GM21367 (cell line): ENCODE results near the gene TMCC1.
"Not testable (repeated sequence)": the region's sequence is repeated elsewhere in the genome, so short reads cannot be mapped to it uniquely, and the experiment has no call there.

Experiments
- ATAC-seq: cut with Tn5 transposase; IDR thresholded peaks from one replicate; pipeline ENCODE4 v1.9.1; 2021; ENCODE audit not compliant: unreplicated experiment

The TMCC1 gene

DNA sequence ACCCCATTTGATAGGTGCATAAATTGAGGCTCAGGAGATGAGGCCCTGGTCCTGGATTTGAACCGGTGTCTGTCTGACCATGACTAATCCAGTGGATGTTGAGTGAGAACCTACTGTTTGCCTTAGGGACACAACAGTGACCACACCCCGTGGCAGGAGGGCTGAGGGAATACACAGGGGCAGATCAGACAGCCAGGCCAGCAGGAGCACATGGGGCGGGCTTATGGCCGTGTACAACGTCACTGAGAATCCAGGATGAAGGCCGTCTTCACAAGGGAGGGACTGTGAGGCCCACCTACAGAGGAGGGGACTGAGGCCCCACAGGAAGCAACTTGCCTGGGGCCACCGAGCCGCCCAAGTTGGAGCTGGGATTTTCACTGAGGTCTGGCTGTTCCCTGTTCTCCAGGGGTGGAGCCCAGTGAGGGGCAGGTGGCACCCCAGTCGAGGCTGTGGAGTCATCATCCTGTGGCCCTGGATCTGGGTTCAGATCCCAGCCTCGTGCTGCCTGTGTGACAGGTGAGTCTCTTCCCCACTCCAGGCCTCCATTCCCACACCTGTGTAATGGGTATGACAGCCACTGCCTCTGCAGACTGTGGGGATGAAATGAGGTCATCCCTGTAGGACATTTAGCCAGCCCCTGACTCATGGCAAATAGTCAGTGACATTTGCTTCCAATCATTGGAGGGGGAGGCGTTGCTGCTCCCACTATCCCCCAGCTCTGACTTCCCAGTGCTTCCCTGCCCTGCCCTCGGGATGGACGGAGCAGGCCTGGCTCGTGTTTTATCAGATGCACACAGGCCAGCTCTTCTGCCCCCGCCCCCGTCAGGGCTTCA is 280.8 kb downstream of the TMCC1 start:
- no peak for ATAC-seq

DNA sequence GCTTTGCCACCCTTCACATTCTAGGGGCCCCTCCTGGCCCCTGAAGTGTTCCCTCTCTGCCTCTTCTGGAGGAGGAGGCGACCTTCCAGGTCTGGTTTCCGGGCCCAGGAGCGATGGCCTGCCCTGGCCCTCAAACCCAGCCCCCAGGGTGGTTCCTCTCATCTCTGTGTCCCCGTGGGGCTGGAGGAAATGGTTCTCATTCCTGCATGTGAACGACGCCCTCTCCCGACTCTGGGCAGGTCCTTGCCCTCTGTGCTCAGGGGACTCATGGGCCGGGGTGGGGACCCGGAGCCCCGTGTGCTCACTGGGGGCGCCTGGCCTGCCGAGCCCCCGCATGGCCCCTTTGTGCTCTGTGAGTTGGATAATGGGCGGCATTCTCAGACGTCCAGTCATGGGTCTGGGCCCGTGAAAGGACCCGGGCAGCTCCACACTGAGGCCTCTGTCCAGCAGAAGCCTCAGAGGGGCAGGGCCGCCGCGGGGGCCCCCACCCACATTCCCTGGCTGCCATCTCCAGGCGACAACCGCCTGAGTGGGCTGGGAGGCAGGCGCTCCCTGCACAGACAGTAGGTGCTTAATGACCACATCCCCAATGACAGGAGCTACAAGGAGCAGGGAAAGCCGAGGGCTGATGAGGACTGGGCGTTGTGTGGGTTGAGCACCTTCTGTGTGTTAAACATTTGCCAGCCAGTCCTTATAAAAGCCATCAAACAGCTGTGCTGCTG is 281.5 kb downstream of the TMCC1 start:
- ATAC-seq: no peak

DNA sequence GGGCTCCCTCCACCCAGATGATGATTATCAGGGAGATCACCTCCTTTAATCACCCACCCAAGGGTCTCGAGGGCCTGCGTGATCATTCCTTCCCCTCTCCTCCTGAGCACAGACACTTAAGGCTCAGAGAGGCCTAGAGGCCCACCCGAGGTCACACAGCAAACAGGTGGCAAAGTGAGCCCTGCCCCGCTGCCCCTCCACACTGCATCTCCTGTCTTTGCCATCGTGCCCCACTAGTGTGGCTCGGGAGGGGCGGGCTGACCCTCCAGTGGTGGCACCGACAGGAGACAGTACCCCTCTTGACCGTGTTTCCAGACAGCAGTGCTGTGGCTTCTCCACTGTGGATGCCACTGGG is 282.1 kb downstream of the TMCC1 start:
- ATAC-seq: no peak

DNA sequence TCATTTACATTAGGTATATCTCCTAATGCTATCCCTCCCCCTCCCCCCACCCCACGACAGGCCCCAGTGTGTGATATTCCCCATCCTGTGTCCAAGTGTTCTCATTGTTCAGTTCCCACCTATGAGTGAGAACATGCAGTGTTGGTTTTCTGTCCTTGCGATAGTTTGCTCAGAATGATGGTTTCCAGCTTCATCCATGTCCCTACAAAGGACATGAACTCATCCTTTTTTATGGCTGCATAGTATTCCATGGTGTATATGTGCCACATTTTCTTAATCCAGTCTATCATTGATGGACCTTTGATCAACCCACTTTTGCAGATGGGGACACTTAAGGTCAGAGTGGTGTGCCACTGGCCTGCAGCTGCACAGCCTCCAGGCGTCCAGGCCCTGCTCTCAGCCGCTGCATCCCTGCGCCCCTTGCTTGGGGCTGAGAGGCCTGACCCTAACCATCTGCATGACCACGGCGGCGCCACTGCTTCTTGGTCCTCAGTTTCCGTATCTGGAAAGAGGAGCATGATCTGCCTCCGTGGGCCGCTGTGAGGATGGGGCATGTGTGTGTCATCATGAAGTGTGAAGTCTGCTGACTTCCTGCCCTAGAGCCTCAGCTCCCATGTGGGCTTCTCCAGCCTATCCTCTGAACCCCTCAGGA is 282.6 kb downstream of the TMCC1 start:
- not testable (repeated sequence) for ATAC-seq

DNA sequence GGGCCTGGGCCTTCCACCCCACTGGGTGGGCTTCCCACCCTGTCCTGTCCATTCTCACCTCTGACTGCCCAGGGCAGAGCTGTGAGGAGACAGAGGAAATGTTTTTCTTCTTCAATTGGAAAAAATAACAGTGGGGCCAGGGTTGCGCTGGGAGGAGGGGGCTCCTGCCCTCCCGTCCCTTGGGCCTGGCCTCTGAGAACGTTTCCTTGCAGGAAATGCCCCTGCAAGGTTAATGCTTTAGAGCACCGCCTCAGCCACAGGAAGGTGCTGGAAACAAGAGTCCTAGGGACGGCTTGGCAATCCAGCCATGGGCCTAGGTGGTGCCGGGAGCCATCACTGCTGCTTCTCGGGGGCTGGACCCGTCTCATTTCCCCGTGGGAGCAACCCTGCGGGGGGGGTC is 283.2 kb downstream of the TMCC1 start:
- ATAC-seq: no peak

DNA sequence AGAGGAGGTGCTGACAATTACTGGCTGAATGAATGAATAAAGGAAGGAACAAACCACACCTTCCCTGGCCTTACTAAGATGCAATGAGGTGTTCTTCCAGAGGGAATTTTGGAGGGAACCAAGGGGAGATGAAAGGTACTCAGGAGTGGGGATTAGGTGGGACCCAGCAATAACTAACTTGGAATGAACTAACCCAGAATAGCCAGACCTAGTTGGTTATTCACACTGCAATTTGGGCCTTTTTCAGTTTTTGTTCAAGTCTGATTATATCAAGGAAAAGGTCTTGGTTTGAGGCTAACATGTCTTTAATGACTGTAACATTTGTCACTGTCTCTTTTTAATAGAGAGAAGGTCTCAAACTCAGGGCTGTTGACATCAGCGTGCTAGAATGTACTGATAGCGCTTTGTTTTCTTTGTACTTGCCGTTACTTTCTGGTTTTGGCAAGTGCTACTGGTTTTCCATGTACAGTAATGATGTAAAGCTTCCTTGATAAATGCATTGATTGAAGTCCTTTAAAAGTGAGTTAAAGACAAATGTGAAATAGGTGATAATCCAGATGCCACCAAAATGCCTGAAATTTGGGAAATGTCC is 283.8 kb downstream of the TMCC1 start:
- no peak for ATAC-seq

DNA sequence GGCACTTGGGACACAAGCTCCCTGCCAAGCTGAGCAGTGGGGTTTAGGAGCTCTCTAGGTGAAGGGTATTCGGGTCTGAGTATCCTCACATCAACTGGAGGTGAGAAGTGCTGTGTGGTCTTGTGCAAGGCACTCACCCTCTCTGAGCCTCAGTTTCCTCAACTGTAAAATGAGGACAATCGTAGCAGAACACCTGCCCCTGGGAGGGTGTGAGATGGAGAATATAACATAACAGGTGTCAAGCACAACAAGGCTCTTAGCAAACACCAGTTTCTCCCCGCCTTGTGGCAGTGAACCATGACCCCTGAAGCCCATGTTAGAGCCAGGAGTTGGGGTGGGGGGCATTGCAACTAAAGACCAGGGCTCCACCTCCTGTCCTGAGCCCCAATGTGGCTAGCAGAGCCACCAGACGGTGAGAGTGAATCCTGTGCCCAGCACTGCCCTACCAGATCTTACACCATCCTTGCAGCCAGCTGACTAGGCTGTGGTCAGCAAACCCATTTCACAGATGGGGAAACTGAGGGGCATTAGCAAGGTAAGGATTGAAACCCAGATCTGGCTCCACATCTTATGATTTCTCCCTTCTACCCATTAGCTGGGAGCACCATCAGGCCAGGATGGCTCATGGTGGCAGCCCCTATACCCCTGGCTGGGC is 284.4 kb downstream of the TMCC1 start:
- no peak for ATAC-seq

DNA sequence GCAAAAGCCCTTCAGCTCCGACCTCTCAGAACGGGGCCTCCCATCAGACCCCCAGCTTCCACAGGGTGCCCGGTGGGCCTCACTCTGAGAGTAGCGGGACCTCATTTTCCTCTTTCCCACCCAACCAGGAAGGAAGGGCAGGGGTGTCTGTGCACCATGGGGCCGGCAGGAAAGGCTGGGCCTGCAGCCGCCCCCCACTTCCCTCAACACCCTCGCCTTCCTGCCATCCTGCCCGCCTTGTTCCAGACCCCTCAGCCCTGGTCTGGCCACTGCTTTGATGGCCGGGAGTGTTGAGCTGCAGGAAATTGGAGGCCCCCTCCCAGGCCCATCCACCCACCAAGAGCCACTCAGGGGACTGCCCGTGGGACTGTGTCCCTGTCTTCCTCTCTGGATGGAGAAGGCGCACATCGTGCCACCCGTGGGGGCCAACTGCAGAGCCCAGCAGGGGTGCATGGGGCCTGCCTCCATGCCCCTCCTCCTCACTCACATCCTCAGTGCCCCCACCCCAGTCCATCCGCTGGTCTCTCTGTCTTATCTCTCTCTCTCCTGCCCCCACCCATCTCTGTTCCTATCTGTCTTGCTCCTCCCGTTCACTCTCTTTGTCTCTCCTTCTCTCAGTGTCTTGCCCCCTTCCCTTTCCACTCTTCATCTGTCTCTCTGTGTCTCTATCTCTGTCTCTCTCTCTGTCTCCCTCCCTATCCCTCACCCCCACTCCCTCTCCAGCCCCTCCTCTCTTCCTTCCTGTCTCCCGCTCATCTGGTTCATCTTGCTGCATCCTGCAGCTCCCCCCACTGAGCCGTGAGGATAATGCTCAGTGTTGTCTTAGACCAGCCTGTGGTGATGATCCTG is 285.2 kb downstream of the TMCC1 start:
- no peak for ATAC-seq

DNA sequence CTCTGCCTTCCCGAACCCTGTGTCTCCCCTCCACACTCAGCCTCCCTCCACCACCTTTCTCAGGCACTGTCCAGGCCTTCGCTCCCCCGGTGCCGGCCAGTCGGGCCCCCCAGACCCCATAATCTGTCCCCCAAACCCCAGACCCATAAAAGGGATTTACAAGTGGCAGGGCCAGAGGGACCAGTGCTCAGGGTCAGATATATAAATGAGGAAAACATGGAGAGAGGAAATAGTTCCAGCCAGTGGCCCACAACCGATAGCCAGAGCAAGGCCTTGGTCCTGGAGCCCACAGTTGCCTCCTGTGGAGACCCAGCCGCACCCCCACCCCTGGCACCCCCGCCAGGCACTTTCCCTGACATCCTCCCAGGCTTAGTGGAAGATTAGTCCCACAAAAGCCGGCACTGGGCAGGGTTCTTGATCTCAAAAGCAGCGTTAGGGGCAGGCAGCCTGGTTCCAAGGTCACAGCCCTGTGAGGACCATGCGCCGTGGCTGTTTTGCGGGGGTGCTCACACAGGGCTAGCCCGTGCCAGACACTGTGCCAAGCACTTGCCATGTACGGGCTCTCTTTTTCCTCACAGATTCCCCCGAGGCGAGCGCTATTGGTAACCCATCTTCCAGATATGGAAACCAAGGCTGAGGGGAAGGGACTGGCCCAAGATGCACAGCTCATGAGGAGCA is 286.0 kb downstream of the TMCC1 start:
- no peak for ATAC-seq

DNA sequence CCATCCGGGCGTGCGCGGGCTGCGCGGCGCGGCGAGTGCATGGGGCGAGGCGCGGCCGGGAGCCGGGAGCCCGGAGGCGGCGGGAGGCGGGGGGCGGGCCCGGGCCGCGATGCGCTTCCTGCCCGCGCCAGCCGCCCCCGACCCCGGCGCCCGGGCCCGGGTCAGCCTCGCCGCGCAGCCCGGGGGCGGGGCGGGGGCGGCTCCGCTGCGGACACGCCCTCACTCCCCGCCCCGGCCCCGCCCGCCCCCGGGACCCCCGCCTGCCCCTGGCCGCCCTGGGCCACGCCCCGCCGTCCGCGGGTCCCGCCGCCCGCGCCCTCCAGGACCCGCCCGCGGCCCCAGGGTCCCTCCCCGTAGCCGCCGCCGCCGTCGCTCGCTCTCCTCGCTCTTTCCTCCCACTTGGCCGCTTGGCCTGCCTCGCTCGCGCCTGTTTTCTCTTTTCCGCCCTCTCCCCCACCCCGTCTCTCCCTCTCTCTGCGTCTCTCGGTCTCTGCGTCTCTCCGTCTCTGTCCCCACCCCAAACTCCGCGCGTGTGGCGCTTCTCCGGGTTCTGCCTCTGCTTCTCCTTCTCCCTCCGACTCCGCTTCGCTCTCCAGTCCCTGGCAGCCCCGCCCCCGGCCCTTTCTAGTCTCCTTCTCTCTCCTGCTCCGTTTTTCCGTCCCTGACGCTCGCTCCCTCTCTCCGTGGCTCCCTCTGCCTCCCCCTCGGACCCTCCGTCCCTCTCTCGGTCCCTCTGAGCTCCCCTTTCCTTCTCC is 286.7 kb downstream of the TMCC1 start, which contains the start of gene PLXND1:
TSS of gene PLXND1 (minus strand) at position 41 of the 755 bp plus-strand sequence. CDS start at position 4, 37 bp downstream.
- no peak for ATAC-seq

DNA sequence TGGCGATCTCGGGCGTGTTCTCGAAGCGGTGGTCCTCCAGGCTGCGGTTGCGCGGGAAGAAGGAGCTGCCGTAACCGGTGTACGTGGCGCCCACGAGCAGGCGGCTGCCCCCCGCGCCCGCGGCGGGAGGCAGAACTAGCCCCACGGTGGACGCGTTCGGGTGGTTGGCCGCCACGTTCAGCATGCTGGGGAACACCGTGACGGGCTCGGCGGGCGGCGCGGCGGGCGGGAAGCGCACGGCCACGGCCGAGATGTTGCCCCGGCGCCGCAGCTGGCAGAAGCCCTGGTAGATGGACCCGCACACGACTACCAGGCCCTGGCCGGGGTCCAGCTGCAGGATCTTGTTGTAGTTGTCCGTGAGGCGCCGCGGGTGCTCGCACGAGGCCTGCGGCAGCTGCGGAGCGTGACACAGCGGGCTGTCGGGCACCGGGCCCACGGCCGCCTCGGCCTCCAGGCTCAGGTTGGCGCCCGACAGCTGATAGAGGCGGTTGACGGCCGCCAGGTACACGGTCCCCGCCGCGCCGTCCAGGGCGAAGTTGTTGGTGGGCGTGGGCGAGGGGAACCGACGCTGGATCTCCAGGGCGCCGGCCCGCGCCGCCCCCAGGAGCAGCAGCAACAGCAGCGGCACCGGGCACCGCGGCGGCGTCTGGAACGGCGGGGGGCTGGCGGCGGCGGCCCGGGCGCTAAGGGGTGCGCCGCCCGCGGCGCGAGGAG is 287.4 kb downstream of the TMCC1 start:
- no peak for ATAC-seq

DNA sequence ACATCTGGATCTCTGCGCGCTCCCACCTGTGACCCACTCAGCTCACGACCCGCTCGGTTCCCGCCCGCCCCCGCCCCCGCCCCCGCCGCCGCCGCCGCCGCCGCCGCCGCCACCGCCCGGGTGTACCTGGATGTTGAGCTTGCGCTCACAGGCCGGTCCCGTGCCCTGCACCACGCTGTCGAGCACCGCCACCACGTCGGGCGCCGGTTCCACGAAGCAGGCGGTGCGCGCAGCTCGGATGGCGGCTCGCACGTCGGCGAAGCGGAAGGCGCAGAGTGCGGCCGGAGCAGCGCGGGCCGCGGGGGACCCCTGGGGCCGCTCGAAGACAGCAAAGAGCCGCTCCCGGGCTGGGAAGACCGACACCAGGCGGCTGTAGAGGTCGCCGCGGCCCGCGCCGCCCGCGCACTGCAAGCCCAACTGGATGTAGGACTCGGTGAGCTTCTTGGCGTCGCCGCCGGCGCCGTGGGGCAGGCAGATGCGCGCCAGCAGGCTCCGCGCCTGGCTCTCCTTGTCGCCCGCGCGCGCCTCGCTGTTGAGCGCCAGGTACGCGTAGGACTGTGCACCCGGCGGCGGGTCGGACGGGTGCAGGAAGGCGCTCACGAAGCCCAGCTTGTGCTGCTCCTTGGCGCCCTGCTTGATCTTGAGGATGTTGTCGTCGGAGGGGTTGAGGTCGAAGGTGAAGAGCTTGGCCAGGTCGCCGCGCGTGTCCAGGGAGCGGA is 288.1 kb downstream of the TMCC1 start:
- ATAC-seq: no peak

DNA sequence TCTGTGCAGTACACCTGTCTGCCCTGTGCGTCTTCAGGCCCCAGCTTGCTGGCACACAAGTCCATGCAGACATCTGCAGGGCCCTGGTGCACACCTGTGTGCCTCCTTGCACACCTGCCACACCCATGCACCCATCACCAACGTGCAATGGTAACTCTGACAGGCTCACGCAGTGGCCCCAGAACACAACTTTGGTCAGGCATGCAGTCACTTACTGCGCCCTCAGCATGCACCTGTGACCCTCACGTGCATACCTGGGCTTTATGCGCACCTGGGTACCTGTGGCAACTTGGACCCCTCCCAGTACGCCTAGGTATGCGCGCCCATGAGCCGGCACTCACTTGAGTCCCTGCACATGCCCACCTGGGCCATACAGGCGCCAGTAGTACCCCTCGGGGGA is 288.7 kb downstream of the TMCC1 start:
- no peak for ATAC-seq

DNA sequence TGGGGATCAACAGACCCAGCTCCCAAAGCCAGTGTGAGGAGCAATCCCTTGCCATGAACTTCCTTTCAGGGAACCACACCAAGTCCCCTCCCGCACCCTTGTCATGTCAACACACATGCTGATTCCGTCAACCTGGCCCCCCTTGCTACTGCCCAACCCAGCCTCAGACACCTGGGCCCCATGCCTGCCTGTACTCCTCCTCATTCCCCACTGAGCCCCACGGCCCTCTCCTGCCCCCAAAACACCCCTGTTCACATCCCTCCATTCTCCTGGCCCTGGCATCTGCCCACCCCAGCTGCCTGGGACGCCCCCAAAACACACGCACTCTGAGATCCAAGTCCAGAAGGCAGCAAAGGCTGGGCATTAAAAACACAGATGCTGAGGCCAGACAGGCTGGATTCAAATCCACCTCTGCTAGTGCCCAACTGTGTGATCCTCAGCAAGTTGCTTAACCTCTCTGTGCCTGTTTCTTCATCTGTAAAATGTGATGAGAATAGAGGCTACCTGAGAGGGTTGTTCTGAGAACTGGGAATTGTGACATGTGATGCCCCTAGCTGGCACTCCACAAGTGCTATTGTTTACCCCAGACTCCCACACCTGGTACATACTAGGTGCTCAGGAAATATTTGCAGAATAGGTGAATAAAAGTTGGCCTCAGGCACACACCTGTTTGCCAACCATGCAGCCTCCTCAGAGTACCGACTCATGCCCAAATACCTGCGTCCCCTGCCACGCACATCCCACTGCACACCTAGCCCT is 289.3 kb downstream of the TMCC1 start:
- no peak for ATAC-seq

DNA sequence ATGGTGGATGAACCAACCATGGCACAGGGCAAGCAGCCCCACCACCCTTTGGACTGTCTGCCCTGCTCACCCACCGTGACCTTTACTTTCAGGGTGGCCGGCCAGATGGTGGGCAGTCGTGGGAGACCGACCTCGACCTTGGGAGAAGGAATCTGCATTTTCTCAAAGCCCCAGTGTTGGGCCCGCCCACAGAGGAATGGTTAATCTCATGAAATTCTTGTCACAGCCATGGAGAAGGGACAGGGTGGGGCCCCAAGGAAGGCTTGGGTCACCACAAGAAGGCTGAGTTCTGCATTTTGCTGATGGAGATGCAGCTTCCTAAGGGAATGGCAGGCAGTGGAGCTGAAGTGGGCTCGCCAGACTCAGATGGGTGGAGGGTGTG is 290.0 kb downstream of the TMCC1 start:
- no peak for ATAC-seq

DNA sequence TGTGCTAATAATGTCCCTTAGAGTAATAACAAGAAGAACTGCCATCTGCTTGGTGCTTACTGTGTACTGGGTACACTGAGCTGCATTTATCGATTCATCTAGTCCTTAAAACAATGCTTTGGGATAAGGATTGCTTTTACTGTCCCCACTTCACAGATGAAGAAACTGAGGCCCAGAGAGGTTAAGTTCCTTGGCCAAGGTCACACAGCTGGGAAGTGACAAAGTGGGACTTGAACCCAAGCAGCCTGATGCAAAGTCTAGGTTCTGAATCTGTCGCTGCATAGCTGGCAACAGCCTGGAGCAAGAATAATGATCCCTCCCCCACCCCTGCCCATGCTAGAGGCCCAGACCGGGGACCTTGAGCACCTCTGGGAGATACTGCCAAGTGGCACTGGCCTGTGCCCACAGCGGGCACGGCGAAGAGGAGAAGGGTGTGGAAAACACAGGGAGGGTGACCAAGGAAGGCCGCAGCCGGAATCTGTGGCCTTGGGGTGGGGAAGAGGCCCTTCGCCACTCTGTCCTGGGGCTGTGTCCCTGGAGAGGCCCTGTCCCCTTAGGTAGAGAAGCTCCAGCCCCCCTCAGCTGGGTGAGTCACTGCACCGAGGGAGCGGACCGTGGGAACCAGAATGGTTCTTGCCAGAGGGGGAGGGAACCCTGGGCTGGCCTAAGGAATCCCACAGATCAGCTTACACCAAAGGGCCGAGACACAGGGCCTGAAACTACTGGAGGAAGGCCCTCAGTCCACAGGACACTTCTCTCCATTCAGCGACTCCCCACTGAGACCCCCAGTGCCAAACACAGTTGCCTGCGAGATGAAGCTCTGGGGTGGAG is 290.6 kb downstream of the TMCC1 start:
- ATAC-seq: no peak
